Hepatocyte (in vitro differentiated cells): Measurements from ENCODE around the gene GASK1A. TPM values are rescaled to one million over a fixed set of nuclear protein-coding genes. Genes with fewer than 3 reads are reported as not detected.

Experiments
- DNase-seq: peaks from one replicate; pipeline ENCODE4 v3.0.0-alpha.2; 2016; ENCODE audit warnings: low spot score
- H2AFZ ChIP-seq: fragments of 200-600 bp; sonication (generic); 2 replicates; pipeline ENCODE4 v1.6.0; 2016; ENCODE audit warnings: antibody characterized with exemption, mild to moderate bottlenecking
- H3K27ac ChIP-seq: fragments of 200-600 bp; sonication (generic); 2 replicates; pipeline ENCODE4 v1.5.1; 2016; ENCODE audit warnings: mild to moderate bottlenecking
- H3K27me3 ChIP-seq: fragments of 200-600 bp; sonication (generic); 2 replicates; pipeline ENCODE4 v1.6.1; 2016
- H3K36me3 ChIP-seq: fragments of 200-600 bp; sonication (generic); replicated peaks from 2 replicates; pipeline ENCODE4 v1.5.1; 2016; ENCODE audit warnings: low read depth; ENCODE audit not compliant: insufficient read depth
- H3K4me1 ChIP-seq: fragments of 200-600 bp; sonication (generic); 2 replicates; pipeline ENCODE4 v1.5.1; 2016; ENCODE audit warnings: mild to moderate bottlenecking, moderate library complexity; ENCODE audit not compliant: insufficient read depth
- H3K4me2 ChIP-seq: fragments of 200-600 bp; sonication (generic); 2 replicates; pipeline ENCODE4 v1.6.0; 2016
- H3K4me3 ChIP-seq: fragments of 200-600 bp; sonication (generic); 2 replicates; pipeline ENCODE4 v1.5.1; 2016; ENCODE audit warnings: mild to moderate bottlenecking
- H3K79me2 ChIP-seq: fragments of 200-600 bp; sonication (generic); 2 replicates; pipeline ENCODE4 v1.6.0; 2017; ENCODE audit warnings: mild to moderate bottlenecking
- H3K9me2 ChIP-seq: fragments of 200-600 bp; sonication (generic); replicated peaks from 2 replicates; pipeline ENCODE4 v1.6.0; 2017; ENCODE audit warnings: mild to moderate bottlenecking; ENCODE audit not compliant: insufficient read depth
- H3K9me3 ChIP-seq: fragments of 200-600 bp; sonication (generic); 2 replicates; pipeline ENCODE4 v1.5.1; 2016; ENCODE audit warnings: low read depth, mild to moderate bottlenecking
- H4K20me1 ChIP-seq: fragments of 200-600 bp; sonication (generic); 2 replicates; pipeline ENCODE4 v1.6.0; 2016; ENCODE audit warnings: mild to moderate bottlenecking; ENCODE audit not compliant: insufficient read depth, poor library complexity, severe bottlenecking
- CTCF ChIP-seq: fragments of 200-600 bp; sonication (generic); IDR thresholded peaks from 2 replicates; pipeline ENCODE4 v1.5.1; 2016; ENCODE audit warnings: antibody characterized with exemption, mild to moderate bottlenecking; ENCODE audit not compliant: poor library complexity
- EZH2 ChIP-seq: fragments of 200-600 bp; sonication (generic); IDR thresholded peaks from 2 replicates; pipeline ENCODE4 v1.6.1; 2016; ENCODE audit warnings: antibody characterized with exemption, mild to moderate bottlenecking, borderline replicate concordance
- EZH2phosphoT487 ChIP-seq: fragments of 200-600 bp; sonication (generic); IDR thresholded peaks from one replicate; pipeline ENCODE4 v1.6.1; 2018; ENCODE audit warnings: antibody characterized with exemption, mild to moderate bottlenecking, low read depth, moderate library complexity; ENCODE audit not compliant: unreplicated experiment, severe bottlenecking
- WGBS: methylation state at CpG from one replicate; pipeline ENCODE4 v1.1.6; 2016; ENCODE audit warnings: low lambda C conversion rate; ENCODE audit errors: missing lambda C conversion rate; 5-methylcytosine and 5-hydroxymethylcytosine counted together
- polyA plus RNA-seq: library from polyadenylated mRNA; unstranded; fragments of >200 nt; fragmentation: Nextera tagmentation; extraction: Ambion mirVana; gene quantifications from 2 replicates; pipeline ENCODE4 v1.2.1, GENCODE V29; 2016
- total RNA-seq: library from RNA; depleted of rRNA; stranded (reverse); fragments of >200 nt; gene quantifications from 2 replicates; pipeline ENCODE4 v1.2.3, GENCODE V29; 2014

The GASK1A gene
- total and polyA plus RNA-seq, 2 experiments from 2014 or later = 1.1 to 2.1 TPM

- no peaks in the 10 kb centered on the region for H3K9me2 ChIP-seq
- WGBS = 60% methylated on average over 7 of the region's 7 CpGs
- H3K4me1 ChIP-seq = peaks cover under 1% of the 10 kb centered on the region
- H3K27me3 ChIP-seq = no peaks in the 10 kb centered on the region
- H3K36me3 ChIP-seq = no peaks in the 10 kb centered on the region
- DNase-seq = no peak
- H2AFZ ChIP-seq = no peak overlapping the region
- H4K20me1 ChIP-seq = no peaks in the 10 kb centered on the region
- no peak overlapping the region for H3K4me3 ChIP-seq
- H3K27ac ChIP-seq = no peak overlapping the region
- no peaks in the 10 kb centered on the region for H3K9me3 ChIP-seq
- H3K4me2 ChIP-seq = no peak overlapping the region
- TF ChIP-seq EZH2 = no peak
- TF ChIP-seq CTCF = peak; percentile 29
- H3K79me2 ChIP-seq = no peaks in the 10 kb centered on the region
Observed at GRCh38 chr3:43071313-43071893, 92.3 kb downstream of the GASK1A start.

GRCh38 chr3:43072361-43072760 is 93.2 kb downstream of the GASK1A start:
- H3K79me2 ChIP-seq = no peaks in the 10 kb centered on the region
- H3K4me3 ChIP-seq = no peak overlapping the region
- H3K4me2 ChIP-seq = no peak overlapping the region
- DNase-seq = no peak
- H3K27me3 ChIP-seq = no peaks in the 10 kb centered on the region
- peaks cover 3% of the 10 kb centered on the region for H3K4me1 ChIP-seq
- H2AFZ ChIP-seq = no peak overlapping the region
- H3K9me2 ChIP-seq = no peaks in the 10 kb centered on the region
- no peaks in the 10 kb centered on the region for H4K20me1 ChIP-seq
- H3K36me3 ChIP-seq = no peaks in the 10 kb centered on the region
- WGBS = 86% methylated on average over 4 of the region's 4 CpGs
- no peak for TF ChIP-seq EZH2
- no peak for TF ChIP-seq CTCF
- TF ChIP-seq EZH2phosphoT487 = no peak
- no peak overlapping the region for H3K27ac ChIP-seq
- H3K9me3 ChIP-seq = no peaks in the 10 kb centered on the region

GRCh38 chr3:43073116-43073835 is 94.2 kb downstream of the GASK1A start:
- no peak for DNase-seq
- WGBS = 90% methylated on average over 7 of the region's 7 CpGs
- Histone ChIP-seq H3K79me2 (no peaks in the 10 kb centered on the region), H3K27ac (no peak overlapping the region), H4K20me1 (no peaks in the 10 kb centered on the region), H3K36me3 (no peaks in the 10 kb centered on the region), H3K9me3 (no peaks in the 10 kb centered on the region), H3K27me3 (no peaks in the 10 kb centered on the region), H3K4me3 (no peak overlapping the region), H3K4me2 (no peak overlapping the region), H2AFZ (no peak overlapping the region), H3K4me1 (peaks cover 3% of the 10 kb centered on the region), H3K9me2 (no peaks in the 10 kb centered on the region)
- TF ChIP-seq CTCF (no peak), EZH2 (no peak), EZH2phosphoT487 (no peak)
